Left lung (tissue), 10 donors: ENCODE data around the gene OR5D16. TPM values are rescaled to one million over a fixed set of nuclear protein-coding genes. Genes with fewer than 3 reads are reported as not detected.
"Not testable (repeated sequence)": the region's sequence is repeated elsewhere in the genome, so short reads cannot be mapped to it uniquely, and the experiment has no call there.

Experiments used
- ATAC-seq: fragments of 200-7000 bp; cut with Tn5 transposase; one replicate; pipeline ENCODE4 v1.9.1; 2020; ENCODE audit warnings: moderate library complexity
- DNase-seq, 4 donors: peaks; one replicate each; pipeline ENCODE4 v3.0.0-alpha.2; 2013 to 2020
- H3K27ac ChIP-seq, 2 donors: fragments of 200-600 bp; sonication (generic) in 1 of 2; one replicate each; pipeline versions ENCODE4 v1.5.0 to v1.8.0; 2020 to 2021
- H3K27me3 ChIP-seq, 2 donors: fragments of 200-600 bp; sonication (generic) in 1 of 2; one replicate each; pipeline versions ENCODE4 v1.5.0 to v1.8.0; 2020 to 2021
- H3K36me3 ChIP-seq, 2 donors: fragments of 200-600 bp; sonication (generic) in 1 of 2; one replicate each; pipeline versions ENCODE4 v1.5.0 to v1.8.0; 2020 to 2021
- H3K4me1 ChIP-seq, 2 donors: fragments of 200-600 bp; one replicate each; pipeline ENCODE4 v1.8.0; 2021
- H3K4me3 ChIP-seq, 2 donors: fragments of 200-600 bp; sonication (generic) in 1 of 2; one replicate each; pipeline versions ENCODE4 v1.5.0 to v1.8.0; 2020 to 2021; ENCODE audit warnings: mild to moderate bottlenecking in 1 of 2
- H3K9me3 ChIP-seq, 2 donors: fragments of 200-600 bp; sonication (generic) in 1 of 2; one replicate each; pipeline versions ENCODE4 v1.5.0 to v1.8.0; 2020 to 2021
- CTCF ChIP-seq, 2 donors: fragments of 200-600 bp; sonication (generic) in 1 of 2; IDR thresholded peaks; one replicate each; pipeline versions ENCODE4 v1.5.0 to v1.8.0; 2021; ENCODE audit warnings: antibody characterized with exemption in 2 of 2
- intact Hi-C, 2 donors: fragments of 100-400 bp; cut with DNase I; formaldehyde crosslinking; loops; one replicate each; pipeline versions ENCODE4 v1.11.2 to v1.14.2; 2022
- polyA plus RNA-seq, 6 donors: library from polyadenylated mRNA; unstranded; fragments of 120-200 nt; gene quantifications; one replicate each; pipeline ENCODE4 v1.2.1, GENCODE V29; 2013; ENCODE audit not compliant: insufficient read length in 6 of 6
- total RNA-seq, 2 donors: library from RNA; stranded (reverse); fragmentation: NEBNext Ultra II Directional; extraction: Animal tissue kit (Norgen Biotek cat#: 25700); gene quantifications; one replicate each; pipeline ENCODE4 v1.2.1, GENCODE V29; 2021
- donor health status: DM: no; HTN: yes; CAD: no.
- donor health status: DM: no; HTN: no; CAD: no.

The OR5D16 gene
- total and polyA plus RNA-seq, 8 donors = not detected

DNA sequence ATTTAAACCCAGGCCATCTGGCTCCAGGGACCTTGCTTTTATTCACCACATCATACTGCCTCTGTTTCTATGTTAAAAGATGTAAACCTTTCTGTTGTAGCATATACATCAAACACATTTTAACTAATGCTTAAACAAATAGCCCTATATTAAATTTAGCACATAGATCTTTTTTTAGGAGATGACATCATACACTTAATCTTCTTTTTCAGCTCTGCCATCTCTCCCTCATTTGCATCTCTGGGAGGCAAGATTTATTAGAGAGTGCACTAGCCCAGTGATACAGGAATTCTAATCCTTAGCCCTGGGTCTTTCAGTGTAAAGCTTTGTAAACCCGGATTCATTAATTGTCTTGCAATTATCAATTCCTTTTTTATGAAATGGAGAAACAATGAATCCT is 13.6 kb downstream of the OR5D16 start:
- intact Hi-C loops = no loop called here
- TF ChIP-seq CTCF (IDR thresholded peaks at IDR 0.05) = no peak
- no peaks in the 10 kb centered on the region for H3K9me3 ChIP-seq
- no peak overlapping the region for H3K4me3 ChIP-seq
- H3K4me1 ChIP-seq = no peaks in the 10 kb centered on the region
- no peaks in the 10 kb centered on the region for H3K36me3 ChIP-seq
- ATAC-seq (no peak), DNase-seq (no peak)
- no peaks in the 10 kb centered on the region for H3K27me3 ChIP-seq
- H3K27ac ChIP-seq = no peak overlapping the region

DNA sequence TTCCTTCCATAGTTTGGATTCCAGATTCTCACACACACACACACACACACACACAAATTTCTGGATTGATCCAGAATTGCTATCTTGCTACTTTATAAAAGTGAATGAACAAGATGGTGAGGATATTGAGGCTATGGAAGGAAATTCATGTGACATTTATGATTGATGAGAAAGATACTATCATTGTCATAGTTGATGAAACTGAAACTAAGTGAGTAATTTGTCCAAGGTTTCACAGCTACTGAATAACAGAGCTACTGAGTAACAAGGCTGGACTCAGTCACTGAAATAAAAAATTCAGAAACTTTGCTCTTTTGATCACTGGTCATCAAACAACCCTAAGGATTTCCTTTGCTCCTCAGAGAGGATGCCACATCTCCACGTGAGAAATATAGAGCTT is 16.2 kb downstream of the OR5D16 start:
- TF ChIP-seq CTCF (IDR thresholded peaks at IDR 0.05) = no peak
- Histone ChIP-seq H3K27me3 (no peaks in the 10 kb centered on the region), H3K36me3 (no peaks in the 10 kb centered on the region), H3K9me3 (no peaks in the 10 kb centered on the region), H3K4me1 (no peaks in the 10 kb centered on the region), H3K4me3 (no peak overlapping the region), H3K27ac (no peak overlapping the region)
- intact Hi-C loops = no loop called here
- DNase-seq (no peak), ATAC-seq (no peak)

DNA sequence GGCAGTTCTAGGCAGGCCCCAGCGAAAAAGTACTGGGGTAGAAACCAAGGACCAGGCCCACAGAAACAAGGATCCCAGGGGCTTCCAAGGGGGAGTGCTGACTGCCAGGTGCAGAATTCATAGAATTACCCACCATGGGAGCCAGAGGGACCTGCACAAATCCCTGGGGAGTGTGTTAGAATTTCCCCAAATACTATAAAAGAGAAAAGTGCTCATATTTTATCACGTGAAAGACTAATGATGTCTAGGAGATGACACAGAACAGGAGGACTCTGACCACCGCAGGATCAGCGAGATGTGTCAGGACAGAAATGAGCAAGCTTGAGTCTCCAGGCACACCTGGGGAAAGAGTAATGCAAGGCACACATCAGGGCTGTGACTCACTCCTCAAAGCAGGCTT is 28.8 kb downstream of the OR5D16 start:
- not testable (repeated sequence) for DNase-seq, H3K27ac ChIP-seq, ATAC-seq

GRCh38 chr11:55872731-55873130 is 34.2 kb downstream of the OR5D16 start:
- H3K4me1 ChIP-seq, intact Hi-C loops, H3K4me3 ChIP-seq, H3K27ac ChIP-seq, ATAC-seq, DNase-seq, H3K36me3 ChIP-seq: not testable (repeated sequence)
- H3K9me3 ChIP-seq = peaks cover 0 to 11% of the 10 kb centered on the region in 2 donors
- peaks cover 0 to 16% of the 10 kb centered on the region in 2 donors for H3K27me3 ChIP-seq

More for the DNA sequence above, 28.8 kb downstream of the OR5D16 start:
- intact Hi-C loops, H3K9me3 ChIP-seq, H3K4me1 ChIP-seq, H3K4me3 ChIP-seq, H3K27me3 ChIP-seq, H3K36me3 ChIP-seq: not testable (repeated sequence)

- H3K9me3 ChIP-seq = peaks cover 0 to 10% of the 10 kb centered on the region in 2 donors
- H3K4me3 ChIP-seq, H3K36me3 ChIP-seq, intact Hi-C loops, H3K27ac ChIP-seq, H3K4me1 ChIP-seq, ATAC-seq, DNase-seq: not testable (repeated sequence)
- H3K27me3 ChIP-seq = peaks cover 0 to 16% of the 10 kb centered on the region in 2 donors
Observed at GRCh38 chr11:55873146-55873545, 34.6 kb downstream of the OR5D16 start.

- H3K9me3 ChIP-seq, ATAC-seq, intact Hi-C loops, H3K4me1 ChIP-seq, H3K4me3 ChIP-seq, H3K27me3 ChIP-seq, H3K27ac ChIP-seq, DNase-seq, H3K36me3 ChIP-seq: not testable (repeated sequence)
Observed at GRCh38 chr11:55882997-55883396, 44.4 kb downstream of the OR5D16 start, which contains the start of gene TRIM51. TSS of gene TRIM51 (plus strand) at chr11:55883297. CDS start at chr11:55885429, 2,132 bp downstream.

GRCh38 chr11:55884995-55885394 is 46.4 kb downstream of the OR5D16 start:
- H3K9me3 ChIP-seq, intact Hi-C loops, H3K4me1 ChIP-seq, H3K27ac ChIP-seq, H3K27me3 ChIP-seq, H3K36me3 ChIP-seq, ATAC-seq, DNase-seq, H3K4me3 ChIP-seq: not testable (repeated sequence)

GRCh38 chr11:55885481-55885880 is 46.9 kb downstream of the OR5D16 start:
- H3K9me3 ChIP-seq, intact Hi-C loops, H3K27ac ChIP-seq, ATAC-seq, H3K4me1 ChIP-seq, H3K4me3 ChIP-seq, DNase-seq, H3K27me3 ChIP-seq, H3K36me3 ChIP-seq: not testable (repeated sequence)

Other genes starting within 250 kb of the OR5D16 start
- not detected for gene OR4C11, start 231.1 kb upstream of the OR5D16 start, total RNA-seq
- not detected for gene OR4C11, start 231.1 kb upstream of the OR5D16 start, polyA plus RNA-seq
- not detected for gene OR4P4, start 203.6 kb upstream of the OR5D16 start, total RNA-seq
- gene OR4P4, start 203.6 kb upstream of the OR5D16 start, polyA plus RNA-seq = under 1 TPM in 3 of 6 donors, not detected in 3; 0.07 to 0.13 (median 0.11) TPM
- not detected for gene OR4S2, start 190.4 kb upstream of the OR5D16 start, total RNA-seq
- gene OR4S2, start 190.4 kb upstream of the OR5D16 start, polyA plus RNA-seq = not detected
- gene OR4C6, start 176.6 kb upstream of the OR5D16 start, total RNA-seq = not detected
- gene OR4C6, start 176.6 kb upstream of the OR5D16 start, polyA plus RNA-seq = not detected
- not detected for gene OR5D13, start 65.3 kb upstream of the OR5D16 start, total RNA-seq
- not detected for gene OR5D13, start 65.3 kb upstream of the OR5D16 start, polyA plus RNA-seq
- gene OR5D14, start 43.2 kb upstream of the OR5D16 start, total RNA-seq = not detected
- not detected for gene OR5D14, start 43.2 kb upstream of the OR5D16 start, polyA plus RNA-seq
- not detected for gene OR5L1, start 27.4 kb upstream of the OR5D16 start, total RNA-seq
- gene OR5L1, start 27.4 kb upstream of the OR5D16 start, polyA plus RNA-seq = not detected
- not detected for gene OR5D18, start 19.1 kb upstream of the OR5D16 start, total RNA-seq
- not detected for gene OR5D18, start 19.1 kb upstream of the OR5D16 start, polyA plus RNA-seq
- not detected for gene OR5L2, start 11.5 kb upstream of the OR5D16 start, total RNA-seq
- not detected for gene OR5L2, start 11.5 kb upstream of the OR5D16 start, polyA plus RNA-seq
- gene TRIM51, start 44.5 kb downstream of the OR5D16 start, total RNA-seq = not detected
- gene TRIM51, start 44.5 kb downstream of the OR5D16 start, polyA plus RNA-seq = not detected
- gene OR5W2, start 75.8 kb downstream of the OR5D16 start, total RNA-seq = not detected
- not detected for gene OR5W2, start 75.8 kb downstream of the OR5D16 start, polyA plus RNA-seq
- not detected for gene OR5I1, start 97.6 kb downstream of the OR5D16 start, total RNA-seq
- not detected for gene OR5I1, start 97.6 kb downstream of the OR5D16 start, polyA plus RNA-seq
- not detected for gene OR10AG1, start 131.2 kb downstream of the OR5D16 start, total RNA-seq
- gene OR10AG1, start 131.2 kb downstream of the OR5D16 start, polyA plus RNA-seq = not detected
- gene OR5F1, start 155.9 kb downstream of the OR5D16 start, total RNA-seq = not detected
- gene OR5F1, start 155.9 kb downstream of the OR5D16 start, polyA plus RNA-seq = not detected
- not detected for gene OR5AS1, start 188.9 kb downstream of the OR5D16 start, total RNA-seq
- under 1 TPM; 0.04 to 0.14 (median 0.07) TPM for gene OR5AS1, start 188.9 kb downstream of the OR5D16 start, polyA plus RNA-seq